OCI-LY7 (cell line): ENCODE results near the gene WDR82. TPM values are rescaled to one million over a fixed set of nuclear protein-coding genes. Genes with fewer than 3 reads are reported as not detected.

Experiments
- BruUV-seq: library from RNA; stranded (reverse); fragments of 400-500 nt; replicated peaks from 2 replicates; lab custom pipeline; 2021; lab: Mats Ljungman, UMichigan
- CTCF ChIA-PET: fragments of 300-600 bp; sonication (Branson Sonifier 250); formaldehyde crosslinking; loops from one replicate; lab custom pipeline; 2022; ENCODE audit warnings: antibody characterized with exemption; ENCODE audit not compliant: unreplicated experiment; lab: Charles Lee
- POLR2A ChIA-PET: fragments of 300-600 bp; sonication (Branson Sonifier 250); formaldehyde crosslinking; loops from one replicate; lab custom pipeline; 2022; ENCODE audit warnings: antibody characterized with exemption; lab: Charles Lee
- DNase-seq: peaks from one replicate; pipeline ENCODE4 v3.0.0-alpha.2; 2015; ENCODE audit warnings: low spot score
- H2AFZ ChIP-seq: fragments of 200-600 bp; sonication (generic), shearing (Covaris generic); 2 replicates; pipeline ENCODE4 v1.6.1; 2014; ENCODE audit warnings: mild to moderate bottlenecking, antibody characterized with exemption, low read length, moderate library complexity
- H3K27ac ChIP-seq: fragments of 200-600 bp; sonication (generic); 2 replicates; pipeline ENCODE4 v1.5.1; 2014; ENCODE audit warnings: mixed run types, low read depth, mild to moderate bottlenecking, moderate library complexity, low read length, inconsistent platforms; ENCODE audit not compliant: poor library complexity, severe bottlenecking
- H3K36me3 ChIP-seq: fragments of 200-600 bp; sonication (generic); 2 replicates; pipeline ENCODE4 v1.6.1; 2014; ENCODE audit warnings: mild to moderate bottlenecking, antibody characterized with exemption, low read length, moderate library complexity, mixed read lengths; ENCODE audit not compliant: insufficient read depth
- H3K4me1 ChIP-seq: fragments of 200-600 bp; sonication (generic); 2 replicates; pipeline ENCODE4 v1.5.1; 2014; ENCODE audit warnings: mild to moderate bottlenecking, low read length; ENCODE audit not compliant: insufficient read depth, poor library complexity, severe bottlenecking
- H3K4me2 ChIP-seq: fragments of 200-600 bp; sonication (generic); 2 replicates; pipeline ENCODE4 v1.6.1; 2014; ENCODE audit warnings: mild to moderate bottlenecking, low read length
- H3K4me3 ChIP-seq: fragments of 200-600 bp; sonication (generic); 2 replicates; pipeline ENCODE4 v1.5.1; 2014; ENCODE audit warnings: mild to moderate bottlenecking, low read depth, low read length; ENCODE audit not compliant: poor library complexity, severe bottlenecking
- H3K79me2 ChIP-seq: fragments of 200-600 bp; sonication (generic); 2 replicates; pipeline ENCODE4 v1.6.1; 2016; ENCODE audit warnings: low read depth, mild to moderate bottlenecking, low read length, moderate library complexity, mixed read lengths; ENCODE audit not compliant: insufficient read depth
- H3K9me2 ChIP-seq: fragments of 200-600 bp; sonication (generic); 2 replicates; pipeline ENCODE4 v1.6.1; 2016; ENCODE audit warnings: mild to moderate bottlenecking, low read length, mixed read lengths; ENCODE audit not compliant: insufficient read depth
- H3K9me3 ChIP-seq: fragments of 200-600 bp; sonication (generic); 2 replicates; pipeline ENCODE4 v1.6.1; 2014; ENCODE audit warnings: mild to moderate bottlenecking, mixed run types, low read length, mixed read lengths
- H4K20me1 ChIP-seq: fragments of 200-600 bp; sonication (generic); 2 replicates; pipeline ENCODE4 v1.6.1; 2014; ENCODE audit warnings: mild to moderate bottlenecking, antibody characterized with exemption, low read length, moderate library complexity, mixed read lengths; ENCODE audit not compliant: insufficient read depth
- EZH2phosphoT487 ChIP-seq: fragments of 200-600 bp; sonication (generic); IDR thresholded peaks from 2 replicates; pipeline ENCODE4 v1.6.1; 2018; ENCODE audit warnings: low read depth, borderline replicate concordance, mild to moderate bottlenecking, mixed run types, antibody characterized with exemption, low read length, moderate library complexity, mixed read lengths
- intact Hi-C: fragments of 100-400 bp; cut with micrococcal nuclease; formaldehyde crosslinking; loops from one replicate; pipeline ENCODE4 v1.10.0; 2022; ENCODE audit not compliant: unreplicated experiment
- total RNA-seq, 2 experiments: library from RNA; depleted of rRNA in 1 of 2; stranded (reverse); fragments of >200 nt in 1 of 2; shearing (Covaris generic) in 1 of 2; gene quantifications; 2 replicates each; pipeline ENCODE4 v1.2.3, GENCODE V29; 2014 to 2022
- TF ChIP-seq, protein P1 (sequence below): fragments of 200-600 bp; sonication (generic); conservative IDR thresholded peaks from 2 replicates; pipeline ENCODE4 v1.5.1; 2014; ENCODE audit warnings: mild to moderate bottlenecking, antibody characterized with exemption, low read length, moderate library complexity, mixed read lengths

The WDR82 gene
- total RNA-seq, 2 experiments from 2014 or later = 38.5 to 67.9 TPM

GRCh38 chr3:52249683-52250082, 28.8 kb downstream of the WDR82 start:
- H3K4me2 ChIP-seq = no peak overlapping the region
- TF ChIP-seq, protein P1, sequence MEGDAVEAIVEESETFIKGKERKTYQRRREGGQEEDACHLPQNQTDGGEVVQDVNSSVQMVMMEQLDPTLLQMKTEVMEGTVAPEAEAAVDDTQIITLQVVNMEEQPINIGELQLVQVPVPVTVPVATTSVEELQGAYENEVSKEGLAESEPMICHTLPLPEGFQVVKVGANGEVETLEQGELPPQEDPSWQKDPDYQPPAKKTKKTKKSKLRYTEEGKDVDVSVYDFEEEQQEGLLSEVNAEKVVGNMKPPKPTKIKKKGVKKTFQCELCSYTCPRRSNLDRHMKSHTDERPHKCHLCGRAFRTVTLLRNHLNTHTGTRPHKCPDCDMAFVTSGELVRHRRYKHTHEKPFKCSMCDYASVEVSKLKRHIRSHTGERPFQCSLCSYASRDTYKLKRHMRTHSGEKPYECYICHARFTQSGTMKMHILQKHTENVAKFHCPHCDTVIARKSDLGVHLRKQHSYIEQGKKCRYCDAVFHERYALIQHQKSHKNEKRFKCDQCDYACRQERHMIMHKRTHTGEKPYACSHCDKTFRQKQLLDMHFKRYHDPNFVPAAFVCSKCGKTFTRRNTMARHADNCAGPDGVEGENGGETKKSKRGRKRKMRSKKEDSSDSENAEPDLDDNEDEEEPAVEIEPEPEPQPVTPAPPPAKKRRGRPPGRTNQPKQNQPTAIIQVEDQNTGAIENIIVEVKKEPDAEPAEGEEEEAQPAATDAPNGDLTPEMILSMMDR = no peak
- no peak for TF ChIP-seq EZH2phosphoT487
- H3K9me2 ChIP-seq = no peaks in the 10 kb centered on the region
- H4K20me1 ChIP-seq = no peaks in the 10 kb centered on the region
- H3K36me3 ChIP-seq = peaks cover 63% of the 10 kb centered on the region
- CTCF ChIA-PET = interaction anchor here (1.5 kb wide), 1 partner anchor 10 kb away, joined by 3 read pairs; no protein-coding TSS in a partner anchor
- no peak overlapping the region for H3K27ac ChIP-seq
- no TSS peak for BruUV-seq
- H3K4me3 ChIP-seq = no peak overlapping the region
- no peak for DNase-seq
- H2AFZ ChIP-seq = no peak overlapping the region
- no peaks in the 10 kb centered on the region; the same call in 1 of the 2 replicates for H3K79me2 ChIP-seq
- intact Hi-C loops = no loop called here
- peaks cover 23% of the 10 kb centered on the region for H3K4me1 ChIP-seq
- POLR2A ChIA-PET = interaction anchor here (1.3 to 4.8 kb wide), 2 partner anchors 9 to 11 kb away, joined by 4 to 28 read pairs; no protein-coding TSS in a partner anchor
- H3K9me3 ChIP-seq = no peaks in the 10 kb centered on the region

DNA sequence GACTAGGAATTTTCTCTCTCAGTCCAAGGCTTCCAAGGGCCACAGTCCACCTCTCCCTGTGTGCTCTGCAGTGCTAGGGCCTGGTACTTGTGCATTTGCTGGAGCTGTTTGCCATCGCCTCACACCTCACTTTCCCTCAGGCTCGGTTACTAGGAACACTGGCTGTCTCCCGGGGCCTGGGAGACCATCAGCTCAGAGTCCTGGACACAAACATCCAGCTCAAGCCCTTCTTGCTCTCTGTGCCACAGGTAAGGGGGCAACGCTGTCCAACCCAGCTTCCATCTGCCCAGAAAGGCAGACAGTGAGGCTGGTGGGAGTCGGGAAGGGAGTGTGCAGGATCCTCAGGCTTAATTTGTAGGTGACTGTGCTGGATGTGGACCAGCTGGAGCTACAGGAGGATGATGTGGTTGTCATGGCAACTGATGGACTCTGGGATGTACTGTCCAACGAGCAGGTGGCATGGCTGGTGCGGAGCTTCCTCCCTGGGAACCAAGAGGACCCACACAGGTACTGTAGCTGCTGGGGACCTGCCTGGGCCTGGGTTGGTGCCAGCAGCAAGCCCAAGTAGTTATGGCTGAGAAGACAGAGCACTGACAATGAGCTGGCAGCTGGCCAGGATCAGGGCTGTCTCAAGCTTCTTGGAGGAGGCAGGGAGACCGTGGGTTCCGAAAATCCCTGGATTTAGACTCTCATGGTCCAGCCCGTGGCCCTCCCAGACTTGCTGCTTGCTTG, 29.5 kb downstream of the WDR82 start:
- H3K4me2 ChIP-seq = no peak overlapping the region
- no TSS peak for BruUV-seq
- H3K9me3 ChIP-seq = no peaks in the 10 kb centered on the region
- no peaks in the 10 kb centered on the region for H4K20me1 ChIP-seq
- DNase-seq = no peak
- CTCF ChIA-PET = no interaction called here
- H3K27ac ChIP-seq = no peak overlapping the region
- peaks cover 16% of the 10 kb centered on the region for H3K4me1 ChIP-seq
- no peaks in the 10 kb centered on the region for H3K9me2 ChIP-seq
- H3K79me2 ChIP-seq = no peaks in the 10 kb centered on the region; the same call in 1 of the 2 replicates
- peaks cover 56% of the 10 kb centered on the region for H3K36me3 ChIP-seq
- no peak overlapping the region for H2AFZ ChIP-seq
- intact Hi-C loops = no loop called here
- no peak for TF ChIP-seq EZH2phosphoT487
- TF ChIP-seq, protein P1 = no peak
- H3K4me3 ChIP-seq = no peak overlapping the region
- POLR2A ChIA-PET = interaction anchor here (1.1 to 1.3 kb wide), 2 partner anchors 12 kb away, joined by 3 to 4 read pairs; no protein-coding TSS in a partner anchor

DNA sequence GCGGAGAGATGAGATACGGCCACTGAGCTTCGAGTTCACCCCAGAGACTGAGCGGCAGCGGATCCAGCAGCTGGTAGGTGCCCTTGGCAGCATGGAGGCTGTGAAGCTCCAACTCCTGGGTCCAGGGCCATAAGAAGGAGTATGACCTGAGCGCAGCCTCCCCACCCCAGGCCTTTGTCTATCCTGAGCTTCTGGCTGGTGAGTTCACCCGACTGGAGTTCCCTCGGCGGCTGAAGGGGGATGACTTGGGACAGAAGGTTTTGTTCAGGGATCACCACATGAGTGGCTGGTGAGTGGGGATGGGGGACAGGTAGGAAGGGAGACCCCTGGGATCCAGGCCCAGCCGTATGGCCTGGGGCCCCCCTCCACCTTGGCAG, 30.3 kb downstream of the WDR82 start:
- intact Hi-C loops = no loop called here
- H3K9me2 ChIP-seq = no peaks in the 10 kb centered on the region
- ChIA-PET CTCF (no interaction called here), POLR2A (interaction anchor here (1.1 to 1.3 kb wide), 2 partner anchors 11 to 12 kb away, joined by 3 to 4 read pairs; no protein-coding TSS in a partner anchor)
- peaks cover 8% of the 10 kb centered on the region for H3K4me1 ChIP-seq
- H3K4me2 ChIP-seq = no peak overlapping the region
- no peak overlapping the region for H2AFZ ChIP-seq
- H3K9me3 ChIP-seq = no peaks in the 10 kb centered on the region
- H4K20me1 ChIP-seq = no peaks in the 10 kb centered on the region
- BruUV-seq = no TSS peak
- peaks cover 50% of the 10 kb centered on the region for H3K36me3 ChIP-seq
- H3K79me2 ChIP-seq = no peaks in the 10 kb centered on the region; the same call in 1 of the 2 replicates
- no peak for TF ChIP-seq EZH2phosphoT487
- TF ChIP-seq, protein P1 = no peak
- no peak overlapping the region for H3K4me3 ChIP-seq
- no peak overlapping the region for H3K27ac ChIP-seq
- no peak for DNase-seq
